HG03135 (cell line): ENCODE measurements around the gene MROH9.

Experiments
- ATAC-seq: cut with Tn5 transposase; IDR thresholded peaks from one replicate; pipeline ENCODE4 v1.9.1; 2021; ENCODE audit warnings: mild to moderate bottlenecking, moderate library complexity; ENCODE audit not compliant: unreplicated experiment

Gene MROH9

GRCh38 chr1:171081314-171081753, 146.0 kb downstream of the MROH9 start:
- ATAC-seq, result no peak

- no peak for ATAC-seq
These were observed 146.4 kb downstream of the MROH9 start for GRCh38 chr1:171081763-171082201.

DNA sequence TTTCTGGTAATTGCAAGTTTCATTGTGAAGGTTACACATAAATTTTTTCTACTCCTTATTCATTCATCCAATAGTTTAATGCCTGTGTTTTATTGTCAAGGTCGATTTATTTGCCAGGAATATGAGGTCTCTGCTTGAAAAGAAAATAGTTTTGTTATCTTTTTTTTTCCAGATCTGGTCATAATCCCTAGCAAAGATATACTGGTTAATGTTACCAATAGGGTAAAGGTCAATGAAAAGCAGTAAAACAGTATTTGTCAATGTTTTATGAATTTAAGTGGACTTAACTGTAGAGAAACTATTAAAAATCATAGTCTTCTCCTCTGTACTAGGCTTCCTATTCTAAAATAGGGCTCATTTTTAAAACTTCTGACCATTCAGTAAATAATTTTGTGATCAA, 147.3 kb downstream of the MROH9 start:
- no peak for ATAC-seq

DNA sequence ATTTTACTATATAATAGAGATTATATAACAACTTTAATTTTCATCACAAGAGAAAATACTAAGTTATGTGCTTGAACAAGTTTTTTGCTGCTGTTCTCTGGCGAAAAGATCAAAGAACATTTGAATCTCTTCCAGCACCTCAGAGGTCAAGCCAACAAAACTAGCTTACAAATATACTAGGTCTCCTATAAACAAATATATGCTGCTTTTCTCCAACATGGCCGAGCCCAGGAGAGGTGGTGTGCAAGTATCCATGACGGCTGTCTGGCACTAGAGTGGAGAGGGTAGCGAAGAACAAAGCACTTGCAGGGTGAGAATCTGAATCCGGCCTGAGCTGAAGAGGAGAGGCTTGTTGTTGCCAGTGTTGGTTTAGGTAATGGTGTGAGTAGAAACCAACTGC, 147.9 kb downstream of the MROH9 start:
- ATAC-seq, result no peak

GRCh38 chr1:171084091-171084490, 148.8 kb downstream of the MROH9 start:
- no peak for ATAC-seq

- no peak for ATAC-seq
These were observed 149.5 kb downstream of the MROH9 start for GRCh38 chr1:171084870-171085269.

DNA sequence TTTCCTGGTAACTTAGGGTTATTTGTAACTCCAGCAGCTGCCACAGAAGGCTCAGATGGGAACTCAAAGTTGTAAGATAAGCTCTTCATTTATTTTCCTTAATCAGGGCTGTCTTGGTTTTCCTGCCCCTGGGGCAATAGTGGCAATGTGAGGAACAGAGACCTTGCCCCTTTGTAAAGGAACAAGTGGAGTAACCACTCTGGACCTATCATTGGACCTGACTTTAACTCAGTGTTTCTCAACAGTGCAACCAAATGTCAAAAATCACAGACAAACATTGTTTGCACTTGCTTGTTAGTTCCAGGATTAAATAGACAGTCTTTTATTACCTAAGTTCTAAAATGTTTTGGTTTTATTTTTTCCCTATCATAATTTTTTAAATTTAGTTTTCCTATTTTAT, 152.6 kb downstream of the MROH9 start:
- ATAC-seq, result no peak

- no peak for ATAC-seq
These were observed 155.3 kb downstream of the MROH9 start, which contains the start of gene FMO3 for GRCh38 chr1:171090604-171091003. TSS of gene FMO3 (plus strand) at chr1:171090905. CDS start at chr1:171092659, 1,754 bp downstream.

- no peak for ATAC-seq
These were observed 168.5 kb downstream of the MROH9 start for GRCh38 chr1:171103862-171104261.

- ATAC-seq, result no peak
These were observed 172.1 kb downstream of the MROH9 start for GRCh38 chr1:171107262-171107940.

DNA sequence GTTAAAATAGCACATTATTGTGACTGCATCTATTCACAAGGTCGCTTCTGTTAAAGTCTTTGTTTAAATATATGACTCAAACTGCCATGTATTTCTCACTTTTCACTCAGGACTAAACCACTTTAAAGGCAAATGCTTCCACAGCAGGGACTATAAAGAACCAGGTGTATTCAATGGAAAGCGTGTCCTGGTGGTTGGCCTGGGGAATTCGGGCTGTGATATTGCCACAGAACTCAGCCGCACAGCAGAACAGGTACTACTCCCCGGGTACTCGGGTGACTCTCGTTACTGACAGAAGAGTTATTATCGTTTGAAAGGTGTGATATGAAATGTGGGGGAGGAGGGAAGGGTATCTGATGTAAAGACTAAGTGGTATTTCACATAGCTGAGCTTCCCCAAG, 172.6 kb downstream of the MROH9 start:
- no peak for ATAC-seq

DNA sequence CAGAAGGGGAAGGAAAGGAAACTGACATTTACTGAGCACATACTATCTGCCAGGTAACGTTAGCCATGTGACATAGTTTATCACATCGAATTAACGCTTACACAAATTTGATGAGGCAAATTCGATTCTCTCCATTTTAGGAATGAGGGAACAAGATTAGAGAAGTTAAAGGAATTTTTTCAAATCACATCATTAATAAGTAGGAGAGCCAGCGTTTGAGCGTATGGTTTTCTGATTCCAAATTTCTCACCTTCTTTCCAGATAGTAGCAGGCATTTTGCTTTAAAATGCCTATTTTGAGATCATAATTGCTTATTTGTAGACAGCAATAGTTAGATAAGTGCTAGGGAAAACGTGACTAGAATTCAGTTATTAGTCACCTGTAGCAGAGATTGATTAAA, 174.6 kb downstream of the MROH9 start:
- no peak for ATAC-seq

GRCh38 chr1:171110621-171111326, 175.4 kb downstream of the MROH9 start:
- no peak for ATAC-seq

GRCh38 chr1:171112119-171112518, 176.8 kb downstream of the MROH9 start:
- ATAC-seq, result no peak

- ATAC-seq, result no peak
These were observed 178.0 kb downstream of the MROH9 start for GRCh38 chr1:171113382-171113781.
